Stimulated activated naive CD4-positive, alpha-beta T cell (primary cell): ENCODE results near the gene TBC1D22B.

ENCODE experiments used
- DNase-seq, 6 experiments: peaks; one replicate each; lab custom pipeline; 2025; lab: John Stamatoyannopoulos, UW

Gene TBC1D22B, protein sequence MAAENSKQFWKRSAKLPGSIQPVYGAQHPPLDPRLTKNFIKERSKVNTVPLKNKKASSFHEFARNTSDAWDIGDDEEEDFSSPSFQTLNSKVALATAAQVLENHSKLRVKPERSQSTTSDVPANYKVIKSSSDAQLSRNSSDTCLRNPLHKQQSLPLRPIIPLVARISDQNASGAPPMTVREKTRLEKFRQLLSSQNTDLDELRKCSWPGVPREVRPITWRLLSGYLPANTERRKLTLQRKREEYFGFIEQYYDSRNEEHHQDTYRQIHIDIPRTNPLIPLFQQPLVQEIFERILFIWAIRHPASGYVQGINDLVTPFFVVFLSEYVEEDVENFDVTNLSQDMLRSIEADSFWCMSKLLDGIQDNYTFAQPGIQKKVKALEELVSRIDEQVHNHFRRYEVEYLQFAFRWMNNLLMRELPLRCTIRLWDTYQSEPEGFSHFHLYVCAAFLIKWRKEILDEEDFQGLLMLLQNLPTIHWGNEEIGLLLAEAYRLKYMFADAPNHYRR

DNA sequence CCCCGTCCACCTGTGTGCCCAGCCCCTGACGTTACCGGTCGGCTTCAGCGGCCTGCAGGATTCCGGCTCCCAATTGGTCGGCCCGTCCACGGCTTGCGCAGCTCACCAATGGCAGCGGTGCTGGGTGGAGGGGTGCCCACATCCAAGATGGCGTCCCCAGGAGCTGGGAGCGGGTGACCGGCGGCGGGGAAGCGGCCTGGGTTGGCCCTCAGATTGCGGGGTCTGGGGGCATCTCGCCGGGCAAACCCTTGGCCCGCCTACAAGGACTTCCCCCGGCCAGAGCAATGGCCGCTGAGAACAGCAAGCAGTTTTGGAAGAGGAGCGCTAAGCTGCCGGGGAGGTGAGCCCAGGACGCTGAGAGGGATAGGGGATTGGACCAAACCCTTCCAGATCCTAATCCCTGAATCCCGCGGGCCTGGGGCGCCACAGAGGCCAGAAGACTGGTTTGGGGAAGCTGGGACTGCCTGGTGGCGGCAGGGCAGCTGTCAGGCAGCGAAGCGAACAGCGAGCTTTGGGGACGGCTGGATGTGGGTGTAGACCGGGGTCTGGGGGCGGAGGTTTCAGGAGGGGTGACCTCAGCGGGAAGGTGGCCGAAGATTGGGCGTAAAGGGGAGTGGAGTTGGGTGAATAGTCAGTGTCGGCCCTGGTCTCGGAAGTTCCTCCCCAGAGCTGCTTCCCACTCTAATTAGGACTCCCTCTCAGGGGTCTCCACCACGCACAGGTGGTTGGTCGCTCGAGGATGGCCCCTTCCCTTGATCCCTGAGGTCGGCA, at the start of gene TBC1D22B, which contains the start of gene TMEM217:
Gene TBC1D22B (plus strand): TSS at position 139 of the 771 bp plus-strand sequence. CDS start 146 bp downstream, at position 285.
Gene TMEM217 (minus strand): TSS at position 511 of the 771 bp plus-strand sequence. CDS start 39,114 bp downstream, outside the sequence.
- DNase-seq = peak; percentile 88 to 94 (median 90)

DNA sequence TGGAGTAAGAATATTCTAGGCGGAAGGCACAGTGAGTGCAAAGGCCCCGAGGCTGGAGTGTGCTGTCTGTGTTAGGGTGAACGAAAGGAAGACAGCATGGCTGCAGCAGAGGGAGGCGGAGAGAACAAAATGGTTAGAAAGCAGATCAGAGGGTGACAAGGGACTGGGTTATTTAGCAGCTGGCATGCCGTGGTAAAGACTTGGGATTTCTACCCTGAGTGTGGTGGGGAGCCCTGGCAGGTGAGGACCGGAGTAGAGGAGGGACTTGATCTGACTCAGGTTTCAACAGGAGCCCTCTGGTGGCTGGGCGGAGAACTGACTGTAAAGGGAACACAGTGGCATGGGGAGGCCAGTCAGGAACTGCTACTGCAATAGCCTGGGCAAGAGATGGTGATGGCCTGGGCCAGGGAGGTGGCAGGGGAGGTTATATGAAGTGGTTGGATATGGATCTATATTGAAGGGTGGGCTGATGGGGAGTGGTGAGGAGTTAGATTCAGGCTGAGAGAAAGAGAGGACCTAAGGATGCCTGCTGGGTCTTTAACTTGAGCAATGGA, 49.6 kb upstream of the TBC1D22B start:
- DNase-seq = peak; percentile 67 to 87 (median 80)

DNA sequence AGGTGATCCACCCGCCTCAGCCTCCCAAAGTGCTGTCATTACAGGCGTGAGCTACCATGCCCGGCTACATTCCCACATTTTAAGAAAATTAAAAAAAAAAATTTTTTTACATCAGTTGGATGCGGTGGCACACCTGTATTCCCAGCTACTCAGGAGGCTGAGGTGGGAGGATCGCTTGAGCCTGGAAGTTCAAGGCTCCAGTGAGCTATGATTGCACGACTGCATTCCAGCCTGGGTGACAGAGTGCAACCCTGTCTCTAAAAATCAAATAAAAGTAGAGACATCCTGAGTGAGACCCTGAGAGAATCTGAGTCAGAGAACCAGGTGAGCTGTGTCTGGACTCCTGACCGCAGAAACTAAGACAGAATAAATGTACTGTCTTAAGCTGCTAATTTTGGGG, 48.8 kb upstream of the TBC1D22B start:
- DNase-seq = no peak

DNA sequence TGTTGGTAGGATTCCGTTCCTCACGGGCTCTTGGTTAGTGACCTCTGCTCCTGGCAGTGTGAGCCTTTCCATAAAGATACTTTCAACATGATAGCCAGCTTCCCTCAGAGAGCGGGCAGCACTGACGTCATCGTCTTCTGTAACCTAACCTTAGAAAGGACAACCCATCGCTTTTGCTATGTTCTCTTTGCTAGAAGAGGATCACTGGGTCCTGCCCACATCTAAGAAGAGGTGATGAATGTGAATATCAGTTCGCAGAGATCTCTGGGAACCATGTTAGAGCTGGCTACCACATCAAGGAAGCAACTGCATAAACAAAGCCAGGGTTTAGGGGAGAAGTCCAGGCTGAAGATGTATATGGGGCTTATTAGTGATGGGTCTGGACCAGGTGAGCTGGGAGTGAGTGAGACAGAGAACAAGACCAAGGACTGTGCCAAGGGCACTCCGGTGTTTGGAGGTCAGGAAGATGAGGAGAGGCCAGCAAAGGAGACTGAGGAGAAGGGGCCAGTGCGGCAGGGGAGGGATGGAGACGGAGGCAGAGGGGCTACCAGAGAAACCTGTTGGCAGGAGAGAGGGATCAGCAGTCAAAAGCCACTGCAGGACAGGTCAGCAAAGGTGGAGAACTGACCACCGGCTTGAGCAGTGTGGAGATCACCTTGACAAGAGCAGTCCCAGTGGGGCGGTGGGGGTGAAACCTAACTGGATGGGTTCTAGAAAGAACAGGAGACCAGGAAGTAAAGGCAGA, 47.9 kb upstream of the TBC1D22B start:
- peak; percentile 26 to 67 (median 42) for DNase-seq

DNA sequence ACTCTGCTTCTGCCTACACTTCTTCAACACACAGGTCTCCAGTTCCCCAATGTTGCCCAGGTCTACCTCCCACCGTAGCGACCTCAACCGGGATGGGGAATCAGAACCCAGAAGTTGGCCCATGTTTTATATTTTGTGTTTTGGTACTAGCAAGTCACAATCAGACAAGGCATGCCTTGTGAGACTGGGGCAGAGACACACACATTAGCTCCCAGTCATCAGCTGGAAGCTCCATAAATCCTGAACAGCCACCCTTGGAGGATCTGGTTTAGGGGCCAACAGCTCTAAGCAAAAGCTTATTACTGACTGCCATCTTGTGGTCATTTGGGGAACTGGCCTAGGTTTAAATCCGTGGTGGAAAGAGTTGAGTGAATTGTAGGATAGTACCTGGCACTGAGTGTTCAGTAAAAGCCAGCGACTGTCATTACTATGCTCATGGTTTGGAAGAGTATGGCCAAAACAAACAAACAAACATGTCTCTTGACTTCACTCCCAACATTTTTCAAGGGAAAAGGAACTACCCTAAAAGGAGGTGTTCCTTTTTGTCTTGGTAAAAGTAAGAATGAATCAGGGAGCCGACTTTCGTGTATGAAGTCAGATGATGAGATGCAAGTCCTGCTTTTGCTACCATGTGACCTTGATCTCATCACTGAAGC, 47.1 kb upstream of the TBC1D22B start:
- DNase-seq = peak; percentile 47 to 85 (median 65)

DNA sequence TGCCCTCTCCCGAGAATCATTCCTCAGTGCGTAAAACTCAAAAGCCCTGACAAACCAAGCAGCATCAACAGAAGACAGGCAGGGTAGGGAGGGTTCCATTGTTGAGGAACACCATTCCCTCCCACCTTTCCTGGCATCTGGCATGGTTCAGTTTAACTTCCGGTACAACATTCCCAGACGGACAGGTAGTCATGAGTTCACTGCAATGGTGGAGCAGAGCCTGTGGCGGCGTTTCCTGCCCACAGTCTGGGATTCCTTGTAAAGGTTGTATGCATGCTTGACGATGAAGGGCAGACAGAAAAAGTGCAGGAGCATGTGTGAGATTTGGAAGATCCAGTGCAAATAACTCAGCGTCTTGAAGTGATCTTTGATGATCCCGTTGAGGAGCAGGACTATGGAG, 45.3 kb upstream of the TBC1D22B start:
- DNase-seq = no peak

DNA sequence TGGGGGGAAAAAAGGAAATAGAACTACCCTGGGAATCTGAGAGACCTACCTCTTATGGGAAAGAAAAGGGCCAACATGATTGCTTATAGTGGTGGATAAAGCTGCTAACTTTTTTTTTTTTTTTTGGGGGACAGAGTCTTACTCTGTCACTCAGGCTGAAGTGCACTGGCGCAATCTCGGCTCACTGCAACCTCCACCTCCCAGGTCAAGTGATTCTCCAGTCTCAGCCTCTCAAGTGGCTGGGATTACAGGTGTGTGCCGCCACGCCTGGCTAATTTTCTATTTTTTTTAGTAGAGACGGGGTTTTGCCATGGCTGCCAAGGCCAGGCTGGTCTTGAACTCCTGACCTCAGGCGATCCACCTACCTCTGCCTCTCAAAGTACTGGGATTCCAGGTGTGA, 39.5 kb upstream of the TBC1D22B start:
- DNase-seq = no peak

DNA sequence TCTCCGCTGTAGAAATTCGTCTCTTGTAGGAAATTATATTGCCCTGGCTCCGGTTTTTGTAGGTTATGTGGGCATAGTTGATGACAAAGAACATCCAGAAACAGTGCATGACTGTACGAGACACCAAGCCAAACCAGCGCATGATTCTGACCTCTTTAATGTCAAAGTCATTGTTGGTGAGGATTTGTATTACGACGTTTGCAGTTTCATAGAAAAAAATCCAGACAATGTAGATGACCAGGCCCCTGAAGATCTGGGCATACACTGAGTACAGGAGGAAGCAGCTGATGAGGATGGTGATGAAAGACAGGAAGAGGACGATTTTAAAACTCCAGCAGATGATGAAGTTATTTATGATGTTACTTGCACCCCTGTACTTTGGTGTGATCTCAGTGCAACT, 39.1 kb upstream of the TBC1D22B start:
- DNase-seq = no peak

DNA sequence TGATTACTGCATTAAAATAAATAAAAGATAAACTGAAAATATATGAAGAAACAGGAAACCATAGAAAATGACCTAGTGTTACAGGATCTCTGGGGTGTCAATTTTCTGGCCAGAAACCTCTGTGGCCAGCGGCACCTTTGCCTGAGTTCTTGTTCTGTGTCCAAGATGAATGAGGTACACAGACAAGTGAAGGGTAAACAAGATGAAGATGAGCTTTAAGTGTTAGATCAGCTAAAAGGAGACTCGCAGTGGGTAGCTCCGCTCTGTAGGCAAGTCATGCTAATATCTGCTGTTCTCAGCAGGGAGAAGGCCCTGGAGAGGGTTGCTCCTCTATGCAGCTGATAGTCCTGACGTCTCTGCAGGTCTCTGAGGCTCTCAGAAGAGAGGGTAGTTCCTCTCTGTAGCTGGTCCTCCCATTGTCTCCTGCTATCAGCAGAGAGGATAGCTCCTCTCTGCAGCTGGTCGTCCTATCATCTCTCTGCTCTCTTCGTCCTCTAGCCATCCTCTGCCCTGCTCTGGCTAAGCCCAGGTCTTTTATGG, 35.9 kb upstream of the TBC1D22B start:
- no peak for DNase-seq

DNA sequence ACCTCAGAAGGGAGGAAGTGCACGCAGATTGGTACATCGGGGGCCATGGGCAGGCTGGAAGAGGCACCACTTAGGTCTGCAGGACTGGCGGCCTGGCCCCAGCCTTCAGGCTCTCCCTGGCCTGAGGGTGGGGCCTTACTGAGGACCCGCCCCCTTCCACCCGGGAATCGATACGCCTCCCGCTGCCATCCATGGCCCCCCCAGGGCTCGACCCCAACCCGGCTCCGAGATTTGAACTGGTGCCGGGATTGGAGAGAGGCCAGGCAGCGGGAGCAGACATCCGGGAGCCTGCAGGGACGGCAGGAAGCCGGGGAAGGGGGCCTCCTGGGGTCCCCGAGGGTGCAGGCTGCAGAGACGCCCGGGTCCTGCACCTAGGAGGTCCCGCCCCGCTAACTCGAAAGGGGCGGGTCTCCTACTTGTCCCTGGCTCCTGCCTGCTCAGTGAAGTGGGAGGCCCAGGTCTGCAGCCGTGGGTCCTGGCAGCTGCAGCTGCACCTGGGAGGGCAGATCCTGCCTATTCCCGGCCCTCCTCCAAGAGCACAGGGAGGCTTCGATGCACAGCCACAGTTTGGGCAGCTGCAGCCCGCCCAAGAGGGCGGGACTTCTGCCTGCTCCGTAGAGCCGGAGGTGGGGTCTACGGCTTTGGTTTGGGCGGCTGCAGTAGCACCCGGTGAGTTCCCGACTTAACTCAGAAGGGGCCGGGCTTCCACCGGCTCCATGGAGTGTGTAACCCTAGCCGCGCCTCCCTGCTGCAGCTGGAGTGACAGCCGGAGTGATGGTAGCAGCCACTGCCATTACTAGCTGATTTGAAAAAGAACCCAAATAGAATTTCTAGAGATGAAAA, 35.2 kb upstream of the TBC1D22B start:
- DNase-seq = peak; percentile 35 to 77 (median 66)

DNA sequence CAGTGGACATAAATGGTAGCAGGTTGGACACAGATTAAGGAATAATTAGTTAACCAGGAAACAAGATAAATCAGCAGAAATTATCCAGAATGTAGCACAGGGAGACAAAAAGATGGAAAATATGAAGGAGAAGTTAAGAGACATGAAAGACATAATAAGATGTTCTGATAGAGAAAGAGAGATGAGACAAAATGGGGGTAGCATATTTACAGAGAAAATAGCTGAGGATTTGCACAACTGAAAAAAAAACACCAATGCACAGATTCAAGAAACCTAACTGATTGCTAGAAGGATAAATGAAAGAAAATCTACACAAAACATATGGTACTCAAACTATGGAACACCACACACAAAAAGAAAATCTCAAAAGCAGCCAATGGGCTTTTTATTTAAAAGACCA, 34.6 kb upstream of the TBC1D22B start:
- no peak for DNase-seq

DNA sequence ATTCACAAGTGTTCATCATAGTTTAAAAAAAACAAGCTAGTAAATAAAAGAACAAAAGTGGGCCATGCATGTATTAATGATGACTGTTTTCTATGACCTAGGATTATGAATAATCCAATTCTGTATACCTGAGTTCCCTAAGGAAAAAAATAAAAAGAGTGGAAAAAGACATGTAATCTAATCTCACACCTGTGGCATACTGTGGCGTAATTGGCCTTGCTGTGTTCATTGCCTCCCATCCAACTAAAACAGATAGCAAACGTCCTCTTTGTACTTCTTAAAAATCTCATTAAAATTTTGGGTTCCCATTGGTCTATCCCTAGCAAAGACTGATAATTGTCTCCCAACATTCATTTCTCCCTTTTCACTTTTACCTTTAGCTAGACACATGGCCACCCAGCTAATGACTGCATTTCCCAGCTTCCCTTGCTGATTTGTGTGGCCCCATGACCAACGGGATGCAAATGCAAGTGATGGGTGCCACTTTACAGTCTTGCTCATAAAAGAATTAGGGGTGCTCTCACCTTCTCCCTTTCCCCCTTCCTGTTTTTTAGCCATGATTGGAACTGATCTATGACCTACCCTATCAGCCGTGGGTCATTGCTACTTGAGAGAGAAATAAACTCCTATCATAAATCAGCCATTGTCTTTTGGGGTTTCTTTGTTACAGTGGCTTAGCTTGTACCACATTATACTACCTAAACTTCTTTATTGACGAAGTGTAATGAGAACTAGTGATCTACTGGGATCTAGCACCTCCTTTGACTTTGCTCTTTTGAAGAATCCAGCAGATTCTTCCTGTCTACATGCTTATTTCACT, 32.0 kb upstream of the TBC1D22B start:
- no peak for DNase-seq

DNA sequence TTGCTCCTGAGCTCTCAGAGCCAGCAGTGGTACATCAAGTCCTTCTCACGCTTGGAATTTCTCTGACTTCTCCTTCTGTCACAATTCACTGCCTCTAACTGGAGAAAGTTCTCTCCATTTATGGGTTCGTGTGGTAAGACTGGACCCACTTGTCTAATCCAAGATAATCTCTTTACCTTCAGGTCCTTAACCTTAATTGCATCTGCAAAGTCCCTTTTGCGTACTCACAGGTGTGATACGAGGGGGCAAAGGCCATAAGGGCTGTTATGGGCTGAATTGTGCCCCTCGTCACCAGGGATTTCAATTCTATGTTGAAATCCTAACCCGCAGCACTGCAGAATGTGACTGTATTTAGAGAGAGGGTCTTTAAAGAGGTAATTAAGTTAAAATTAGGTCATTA, 27.5 kb upstream of the TBC1D22B start:
- no peak for DNase-seq

DNA sequence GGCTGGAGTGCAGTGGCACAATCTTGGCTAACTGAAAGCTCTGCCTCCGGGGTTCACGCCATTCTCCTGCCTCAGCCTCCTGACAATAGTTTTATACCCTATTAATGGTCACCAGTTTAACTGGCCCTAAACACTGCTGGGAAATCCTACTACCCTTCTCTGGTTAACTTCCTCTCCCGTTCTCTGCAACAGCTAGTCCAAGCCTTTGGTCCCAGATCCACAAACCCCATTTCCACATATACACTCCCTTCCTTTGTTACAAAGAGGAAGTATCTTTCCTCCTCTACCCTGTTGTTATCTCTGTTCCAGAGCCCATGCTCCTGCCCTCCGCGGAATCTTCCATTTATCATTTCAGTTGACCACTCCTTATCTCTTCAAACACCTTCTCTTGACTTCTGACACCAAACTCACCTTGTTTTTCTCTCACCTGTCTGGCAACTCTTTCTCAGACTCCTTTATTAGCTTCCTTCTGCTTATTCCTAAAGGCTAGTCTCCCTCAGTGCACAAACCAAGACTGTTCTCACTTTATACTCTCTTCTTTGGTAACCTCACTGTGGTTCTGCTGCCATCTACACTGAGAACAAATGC, 25.0 kb upstream of the TBC1D22B start:
- no peak for DNase-seq

DNA sequence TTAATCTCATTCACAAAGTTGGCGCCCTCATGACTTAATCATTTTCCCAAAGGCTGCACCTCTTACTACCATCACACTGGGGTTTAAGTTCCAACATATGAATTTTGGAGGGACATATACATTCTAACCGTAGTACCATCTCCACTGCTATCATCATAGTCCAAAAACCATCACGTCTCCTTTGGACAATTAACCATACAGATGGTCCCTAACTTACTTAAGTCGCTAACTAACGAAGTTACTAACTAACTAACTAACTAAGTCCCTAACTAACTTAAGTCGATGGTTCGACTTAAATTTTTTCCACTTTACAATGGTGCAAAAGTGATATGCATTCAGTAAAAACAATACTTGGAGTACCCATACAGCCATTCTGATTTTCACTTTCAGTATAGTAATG, 24.0 kb upstream of the TBC1D22B start:
- DNase-seq = no peak

DNA sequence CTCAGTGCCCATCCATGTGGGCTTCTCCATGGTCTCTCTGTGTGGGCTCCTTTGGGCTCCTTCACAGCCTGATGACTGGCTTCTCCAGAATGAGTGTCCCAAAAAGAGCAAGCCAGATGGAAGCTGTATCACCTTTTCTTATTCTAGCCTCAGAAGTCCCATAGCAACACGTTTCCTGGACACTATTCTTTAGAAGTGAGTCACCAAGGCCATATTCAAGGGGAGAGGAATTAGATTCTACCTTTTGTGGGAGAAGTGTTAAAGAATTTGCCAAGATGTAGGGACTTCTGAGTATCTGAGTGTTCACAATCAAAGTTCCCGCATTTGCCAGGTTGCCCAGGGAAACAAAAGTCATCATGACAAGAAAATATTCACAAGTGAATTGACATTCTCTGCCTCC, 20.7 kb upstream of the TBC1D22B start:
- no peak for DNase-seq

DNA sequence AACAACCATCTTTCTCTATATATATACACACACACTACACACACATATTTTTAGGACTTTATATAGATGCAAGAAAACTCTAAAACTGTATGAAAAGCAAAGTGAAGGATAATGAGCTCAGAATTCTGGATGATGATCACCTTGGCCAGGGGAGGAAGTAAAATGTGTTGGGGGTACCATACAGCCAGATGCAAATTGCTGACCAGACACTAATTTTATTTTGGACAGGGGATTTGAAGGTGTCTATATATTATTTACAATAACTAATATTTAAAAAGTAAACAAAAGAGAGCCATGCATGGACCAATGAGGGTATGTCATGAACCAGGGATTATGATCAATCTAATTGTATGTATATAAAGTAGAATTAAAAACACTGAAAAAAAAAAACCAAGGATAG, 19.8 kb upstream of the TBC1D22B start:
- no peak for DNase-seq

DNA sequence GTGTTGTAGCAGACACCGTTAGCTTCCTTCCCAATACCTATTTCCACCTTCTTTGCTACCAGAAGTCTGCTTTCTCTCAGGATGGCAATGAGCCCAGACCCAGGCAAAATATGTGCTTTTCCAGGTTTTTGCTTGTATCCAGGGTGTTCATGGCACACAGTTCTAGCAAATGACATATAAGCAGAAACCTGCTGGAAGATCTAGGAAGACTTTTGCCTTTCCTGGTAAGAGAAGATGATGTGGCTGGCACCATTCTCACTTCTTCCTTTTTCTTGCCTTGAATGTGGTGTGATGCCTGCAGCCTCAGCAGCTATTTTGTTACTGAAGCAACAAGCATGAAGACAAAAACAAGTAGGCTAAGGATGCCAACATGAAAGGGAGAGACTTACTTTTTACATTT, 19.2 kb upstream of the TBC1D22B start:
- no peak for DNase-seq

DNA sequence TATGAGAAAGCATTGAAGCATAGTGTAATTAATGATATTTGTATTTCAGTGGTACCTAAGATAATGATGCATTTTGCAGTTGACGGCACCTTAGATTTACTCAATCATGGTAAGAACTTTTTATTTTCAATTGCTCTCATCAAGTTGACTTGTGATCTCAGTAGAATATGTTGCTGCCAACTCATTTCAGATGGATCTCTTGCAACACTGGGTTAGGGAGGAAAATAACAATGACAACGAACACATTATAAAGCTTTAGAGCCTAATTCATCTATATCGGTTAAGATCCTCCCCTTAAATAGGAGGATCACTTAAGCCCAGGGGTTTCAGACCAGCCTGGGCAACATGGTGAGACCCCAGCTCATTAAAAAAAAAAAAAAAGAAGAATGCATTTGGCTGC, 18.0 kb upstream of the TBC1D22B start:
- DNase-seq = no peak
